ENCODE data around the gene CTRL. TPM values are rescaled to one million over a fixed set of nuclear protein-coding genes. Genes with fewer than 3 reads are reported as not detected.

Gene CTRL
- total RNA-seq, 1 experiment from 2014 or later: 2.6 TPM

GRCh38 chr16:67966549-67967182 is 35.0 kb upstream of the CTRL start:
- TF ChIP-seq, protein P1, sequence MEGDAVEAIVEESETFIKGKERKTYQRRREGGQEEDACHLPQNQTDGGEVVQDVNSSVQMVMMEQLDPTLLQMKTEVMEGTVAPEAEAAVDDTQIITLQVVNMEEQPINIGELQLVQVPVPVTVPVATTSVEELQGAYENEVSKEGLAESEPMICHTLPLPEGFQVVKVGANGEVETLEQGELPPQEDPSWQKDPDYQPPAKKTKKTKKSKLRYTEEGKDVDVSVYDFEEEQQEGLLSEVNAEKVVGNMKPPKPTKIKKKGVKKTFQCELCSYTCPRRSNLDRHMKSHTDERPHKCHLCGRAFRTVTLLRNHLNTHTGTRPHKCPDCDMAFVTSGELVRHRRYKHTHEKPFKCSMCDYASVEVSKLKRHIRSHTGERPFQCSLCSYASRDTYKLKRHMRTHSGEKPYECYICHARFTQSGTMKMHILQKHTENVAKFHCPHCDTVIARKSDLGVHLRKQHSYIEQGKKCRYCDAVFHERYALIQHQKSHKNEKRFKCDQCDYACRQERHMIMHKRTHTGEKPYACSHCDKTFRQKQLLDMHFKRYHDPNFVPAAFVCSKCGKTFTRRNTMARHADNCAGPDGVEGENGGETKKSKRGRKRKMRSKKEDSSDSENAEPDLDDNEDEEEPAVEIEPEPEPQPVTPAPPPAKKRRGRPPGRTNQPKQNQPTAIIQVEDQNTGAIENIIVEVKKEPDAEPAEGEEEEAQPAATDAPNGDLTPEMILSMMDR (IDR thresholded peaks at IDR 0.05; ENCODE audit: unreplicated experiment): no peak
- CTCF ChIA-PET: no interaction called here
- no TSS peak for BruUV-seq (replicated peaks)
- intact Hi-C loops (cut with micrococcal nuclease; ENCODE audit: unreplicated experiment): no loop called here
- Mint-ChIP-seq H3K9me3 (ENCODE audit: low read depth, unreplicated experiment) (no peaks in the 10 kb centered on the region), H3K4me1 (ENCODE audit: low read depth, unreplicated experiment) (peaks cover 23% of the 10 kb centered on the region), H3K27me3 (ENCODE audit: unreplicated experiment) (no peaks in the 10 kb centered on the region), H3K36me3 (ENCODE audit: insufficient read depth, unreplicated experiment) (peaks cover 36% of the 10 kb centered on the region), H3K4me3 (ENCODE audit: low read depth, unreplicated experiment) (peak overlapping the region; percentile 85), H3K27ac (ENCODE audit: unreplicated experiment) (no peak overlapping the region)
- no peak for DNase-seq

DNA sequence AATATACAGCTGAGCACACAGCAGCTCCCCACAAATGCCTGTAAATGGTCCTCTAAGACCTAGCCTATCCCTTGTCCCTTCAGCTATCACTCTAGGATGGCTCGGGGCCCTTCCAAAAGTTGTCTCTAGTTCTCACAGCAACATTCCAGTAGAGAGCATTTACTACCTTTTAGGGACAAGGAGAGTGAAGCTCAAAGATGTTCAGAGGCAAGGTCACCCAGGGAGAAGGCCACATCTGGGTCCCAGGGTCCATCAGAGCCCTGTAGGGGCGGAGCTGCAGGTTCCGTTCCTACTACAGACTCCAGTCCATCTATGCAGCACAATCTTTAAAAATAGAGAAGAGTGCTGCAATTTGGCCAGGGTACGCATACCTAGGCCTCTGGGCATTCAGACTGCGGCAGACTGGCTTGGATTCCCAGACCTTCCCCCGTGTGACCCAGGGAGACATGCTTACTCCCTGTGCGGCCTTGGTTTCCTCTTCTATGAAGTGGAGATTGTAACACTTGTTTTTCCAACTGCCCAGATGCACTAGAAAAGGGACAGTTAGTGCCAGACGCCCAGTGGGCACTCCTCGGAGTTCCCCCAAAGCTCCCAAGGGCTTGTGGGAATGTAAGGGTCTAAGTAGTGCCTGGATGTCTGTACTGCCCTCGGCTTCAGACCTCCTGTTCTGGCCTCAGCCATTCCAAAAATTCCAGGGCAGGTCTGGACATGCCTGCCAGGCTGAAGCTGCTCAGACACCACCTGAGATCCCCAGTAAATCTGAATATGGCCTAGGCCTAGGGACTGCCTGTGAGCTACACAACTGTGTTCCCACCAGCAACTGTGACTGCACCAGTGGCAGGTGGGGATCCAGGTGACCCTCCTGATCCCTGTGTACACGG is 34.2 kb upstream of the CTRL start:
- DNase-seq: no peak
- CTCF ChIA-PET: no interaction called here
- no peaks in the 10 kb centered on the region for H3K9me3 Mint-ChIP-seq (ENCODE audit: low read depth, unreplicated experiment)
- H3K4me1 Mint-ChIP-seq (ENCODE audit: low read depth, unreplicated experiment): peaks cover 23% of the 10 kb centered on the region
- H3K36me3 Mint-ChIP-seq (ENCODE audit: insufficient read depth, unreplicated experiment): peaks cover 42% of the 10 kb centered on the region
- no peak overlapping the region for H3K27ac Mint-ChIP-seq (ENCODE audit: unreplicated experiment)
- no TSS peak for BruUV-seq (replicated peaks)
- TF ChIP-seq, protein P1 (IDR thresholded peaks at IDR 0.05; ENCODE audit: unreplicated experiment): no peak
- H3K27me3 Mint-ChIP-seq (ENCODE audit: unreplicated experiment): no peaks in the 10 kb centered on the region
- intact Hi-C loops (cut with micrococcal nuclease; ENCODE audit: unreplicated experiment): no loop called here
- no peak overlapping the region for H3K4me3 Mint-ChIP-seq (ENCODE audit: low read depth, unreplicated experiment)

DNA sequence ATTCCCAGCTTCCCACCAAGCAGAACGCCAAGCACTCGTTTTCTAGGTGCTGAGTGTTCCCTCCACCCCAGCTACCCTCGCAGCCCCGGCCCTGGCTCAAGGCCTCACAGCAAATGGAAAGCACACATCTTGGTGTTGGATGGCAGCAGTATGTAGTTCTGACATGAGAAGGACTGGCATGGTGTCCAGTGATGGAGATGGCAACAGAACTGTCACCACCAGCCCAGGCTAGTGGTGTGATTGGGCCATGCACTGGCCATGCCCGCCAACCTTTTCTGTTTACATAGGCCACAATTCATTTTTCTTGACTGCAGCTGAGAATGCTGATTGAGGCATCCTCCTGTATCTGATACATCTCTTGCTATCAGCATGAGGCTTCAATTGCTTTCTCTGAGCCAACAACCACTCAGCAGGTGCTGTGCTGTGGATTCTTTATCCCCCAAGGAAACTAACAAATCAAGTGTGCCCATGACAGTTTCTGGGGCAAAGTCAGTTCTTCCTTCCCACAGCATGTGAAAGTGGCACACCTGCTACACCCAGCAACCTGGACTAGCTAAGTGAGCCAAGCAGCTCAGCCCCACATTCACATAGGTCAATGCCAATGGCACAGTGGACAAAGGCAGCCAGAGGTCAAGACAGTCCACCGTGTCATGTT is 32.9 kb upstream of the CTRL start:
- H3K27ac Mint-ChIP-seq (ENCODE audit: unreplicated experiment): no peak overlapping the region
- DNase-seq: no peak
- TF ChIP-seq, protein P1 (IDR thresholded peaks at IDR 0.05; ENCODE audit: unreplicated experiment): no peak
- H3K36me3 Mint-ChIP-seq (ENCODE audit: insufficient read depth, unreplicated experiment): peaks cover 38% of the 10 kb centered on the region
- H3K9me3 Mint-ChIP-seq (ENCODE audit: low read depth, unreplicated experiment): no peaks in the 10 kb centered on the region
- no TSS peak for BruUV-seq (replicated peaks)
- H3K4me1 Mint-ChIP-seq (ENCODE audit: low read depth, unreplicated experiment): peaks cover 19% of the 10 kb centered on the region
- intact Hi-C loops (cut with micrococcal nuclease; ENCODE audit: unreplicated experiment): no loop called here
- H3K4me3 Mint-ChIP-seq (ENCODE audit: low read depth, unreplicated experiment): no peak overlapping the region
- H3K27me3 Mint-ChIP-seq (ENCODE audit: unreplicated experiment): no peaks in the 10 kb centered on the region
- CTCF ChIA-PET: no interaction called here

DNA sequence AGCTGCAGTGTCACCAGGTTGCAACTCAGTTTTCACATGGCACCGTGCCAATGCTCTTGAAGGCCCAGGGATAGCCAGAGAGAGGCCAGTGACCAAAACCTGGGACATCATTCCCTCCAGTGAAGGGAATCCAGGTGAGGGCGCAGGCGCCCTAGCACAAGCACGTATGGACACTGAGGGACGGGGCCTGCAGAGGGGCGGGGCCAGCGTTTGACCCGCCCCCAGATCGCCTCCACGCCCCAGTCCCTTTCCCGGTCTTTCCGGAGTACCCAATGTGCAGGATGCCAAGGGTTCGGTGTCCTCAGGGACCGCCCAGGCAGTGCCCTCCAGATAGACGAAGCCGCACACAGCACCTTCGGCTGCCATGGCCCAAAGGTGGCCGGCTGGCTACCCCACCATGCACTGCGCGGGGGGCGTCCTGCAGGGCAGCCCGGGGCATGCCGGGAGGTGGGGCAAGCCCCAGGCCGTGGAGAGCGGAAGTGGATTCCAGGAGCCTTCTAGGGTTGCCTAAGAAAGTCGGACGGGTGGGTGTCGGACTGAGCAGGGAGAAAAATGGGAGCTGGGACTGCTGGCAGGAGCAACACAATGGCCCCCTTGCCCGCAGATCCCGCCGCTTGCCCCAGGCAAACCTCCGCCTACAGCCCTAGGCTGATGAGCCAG is 32.1 kb upstream of the CTRL start:
- intact Hi-C loops (cut with micrococcal nuclease; ENCODE audit: unreplicated experiment): no loop called here
- Mint-ChIP-seq H3K4me3 (ENCODE audit: low read depth, unreplicated experiment) (no peak overlapping the region), H3K27ac (ENCODE audit: unreplicated experiment) (no peak overlapping the region), H3K36me3 (ENCODE audit: insufficient read depth, unreplicated experiment) (peaks cover 30% of the 10 kb centered on the region), H3K27me3 (ENCODE audit: unreplicated experiment) (no peaks in the 10 kb centered on the region), H3K4me1 (ENCODE audit: low read depth, unreplicated experiment) (peaks cover 11% of the 10 kb centered on the region), H3K9me3 (ENCODE audit: low read depth, unreplicated experiment) (no peaks in the 10 kb centered on the region)
- no TSS peak for BruUV-seq (replicated peaks)
- DNase-seq: no peak
- TF ChIP-seq, protein P1 (IDR thresholded peaks at IDR 0.05; ENCODE audit: unreplicated experiment): no peak
- CTCF ChIA-PET: no interaction called here

Measured in Calu3 (cell line).